Measurements from ENCODE around the gene MRPL33. TPM values are rescaled to one million over a fixed set of nuclear protein-coding genes. Genes with fewer than 3 reads are reported as not detected.

The MRPL33 gene
- total RNA-seq, 1 donor: 105 TPM

DNA sequence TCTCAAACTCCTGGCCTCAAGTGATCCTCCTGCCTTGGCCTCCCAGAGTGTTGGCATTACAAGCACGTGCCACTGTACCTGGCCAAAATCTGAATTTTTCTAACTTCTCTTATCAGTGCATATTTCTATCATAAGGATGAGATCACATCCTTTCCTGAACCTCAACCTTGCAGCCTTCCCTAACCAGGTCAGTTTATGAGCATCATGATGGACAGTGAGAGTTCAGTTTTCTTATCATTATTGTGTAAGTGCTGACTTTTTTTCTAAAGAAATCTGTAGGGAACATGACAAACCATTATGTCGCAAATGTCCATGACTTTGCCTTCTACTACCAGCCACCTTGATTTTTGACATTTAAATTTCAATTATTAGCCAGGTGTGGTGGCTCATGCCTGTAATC is 31.5 kb downstream of the MRPL33 start:
- H3K27me3 ChIP-seq (ENCODE audit: insufficient read depth, low read length): no peaks in the 10 kb centered on the region
- H3K4me3 ChIP-seq (ENCODE audit: insufficient read depth, low read length): no peak overlapping the region
- TF ChIP-seq, protein P1, sequence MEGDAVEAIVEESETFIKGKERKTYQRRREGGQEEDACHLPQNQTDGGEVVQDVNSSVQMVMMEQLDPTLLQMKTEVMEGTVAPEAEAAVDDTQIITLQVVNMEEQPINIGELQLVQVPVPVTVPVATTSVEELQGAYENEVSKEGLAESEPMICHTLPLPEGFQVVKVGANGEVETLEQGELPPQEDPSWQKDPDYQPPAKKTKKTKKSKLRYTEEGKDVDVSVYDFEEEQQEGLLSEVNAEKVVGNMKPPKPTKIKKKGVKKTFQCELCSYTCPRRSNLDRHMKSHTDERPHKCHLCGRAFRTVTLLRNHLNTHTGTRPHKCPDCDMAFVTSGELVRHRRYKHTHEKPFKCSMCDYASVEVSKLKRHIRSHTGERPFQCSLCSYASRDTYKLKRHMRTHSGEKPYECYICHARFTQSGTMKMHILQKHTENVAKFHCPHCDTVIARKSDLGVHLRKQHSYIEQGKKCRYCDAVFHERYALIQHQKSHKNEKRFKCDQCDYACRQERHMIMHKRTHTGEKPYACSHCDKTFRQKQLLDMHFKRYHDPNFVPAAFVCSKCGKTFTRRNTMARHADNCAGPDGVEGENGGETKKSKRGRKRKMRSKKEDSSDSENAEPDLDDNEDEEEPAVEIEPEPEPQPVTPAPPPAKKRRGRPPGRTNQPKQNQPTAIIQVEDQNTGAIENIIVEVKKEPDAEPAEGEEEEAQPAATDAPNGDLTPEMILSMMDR (IDR thresholded peaks at IDR 0.05; ENCODE audit: extremely low read depth, low read depth, low read length): no peak
- peaks cover 7% of the 10 kb centered on the region for H3K79me2 ChIP-seq (ENCODE audit: insufficient read depth, low read length)
- peaks cover 37% of the 10 kb centered on the region for H3K4me1 ChIP-seq (ENCODE audit: insufficient read depth, low read length)
- no peak overlapping the region for H2AFZ ChIP-seq (ENCODE audit: low read length)
- H4K20me1 ChIP-seq (ENCODE audit: insufficient read depth, low read length): no peaks in the 10 kb centered on the region
- H3K9me3 ChIP-seq (ENCODE audit: low read depth, low read length): no peaks in the 10 kb centered on the region
- no peak overlapping the region for H3K4me2 ChIP-seq (ENCODE audit: insufficient read depth, low read length)
- peak overlapping the region; percentile 56 for H3K27ac ChIP-seq (ENCODE audit: low read depth, low read length)
- H3K36me3 ChIP-seq (ENCODE audit: insufficient read depth, low read length): no peaks in the 10 kb centered on the region
- DNase-seq (ENCODE audit: insufficient read length, low spot score, missing footprints): no peak

- TF ChIP-seq, protein P1 (IDR thresholded peaks at IDR 0.05; ENCODE audit: extremely low read depth, low read depth, low read length): no peak
- H3K79me2 ChIP-seq (ENCODE audit: insufficient read depth, low read length): peaks cover 7% of the 10 kb centered on the region
- no peak for DNase-seq (ENCODE audit: insufficient read length, low spot score, missing footprints)
- no peaks in the 10 kb centered on the region for H3K27me3 ChIP-seq (ENCODE audit: insufficient read depth, low read length)
- H2AFZ ChIP-seq (ENCODE audit: low read length): no peak overlapping the region
- no peaks in the 10 kb centered on the region for H3K36me3 ChIP-seq (ENCODE audit: insufficient read depth, low read length)
- H3K27ac ChIP-seq (ENCODE audit: low read depth, low read length): peak overlapping the region; percentile 56
- H3K4me2 ChIP-seq (ENCODE audit: insufficient read depth, low read length): no peak overlapping the region
- no peaks in the 10 kb centered on the region for H3K9me3 ChIP-seq (ENCODE audit: low read depth, low read length)
- peaks cover 31% of the 10 kb centered on the region for H3K4me1 ChIP-seq (ENCODE audit: insufficient read depth, low read length)
- H3K4me3 ChIP-seq (ENCODE audit: insufficient read depth, low read length): no peak overlapping the region
- no peaks in the 10 kb centered on the region for H4K20me1 ChIP-seq (ENCODE audit: insufficient read depth, low read length)
These were observed 32.6 kb downstream of the MRPL33 start for GRCh38 chr2:27804146-27804545.

GRCh38 chr2:27805180-27805579 is 33.7 kb downstream of the MRPL33 start:
- TF ChIP-seq, protein P1 (IDR thresholded peaks at IDR 0.05; ENCODE audit: extremely low read depth, low read depth, low read length): no peak
- H3K9me3 ChIP-seq (ENCODE audit: low read depth, low read length): no peaks in the 10 kb centered on the region
- H3K79me2 ChIP-seq (ENCODE audit: insufficient read depth, low read length): peaks cover 7% of the 10 kb centered on the region

GRCh38 chr2:27806311-27807059 is 35.0 kb downstream of the MRPL33 start:
- H3K27me3 ChIP-seq (ENCODE audit: insufficient read depth, low read length): no peaks in the 10 kb centered on the region
- H3K4me3 ChIP-seq (ENCODE audit: insufficient read depth, low read length): no peak overlapping the region
- no peak overlapping the region for H3K4me2 ChIP-seq (ENCODE audit: insufficient read depth, low read length)
- TF ChIP-seq, protein P1 (IDR thresholded peaks at IDR 0.05; ENCODE audit: extremely low read depth, low read depth, low read length): no peak
- DNase-seq (ENCODE audit: insufficient read length, low spot score, missing footprints): no peak
- H3K4me1 ChIP-seq (ENCODE audit: insufficient read depth, low read length): peaks cover 34% of the 10 kb centered on the region
- no peaks in the 10 kb centered on the region for H3K36me3 ChIP-seq (ENCODE audit: insufficient read depth, low read length)
- no peaks in the 10 kb centered on the region for H3K9me3 ChIP-seq (ENCODE audit: low read depth, low read length)
- no peaks in the 10 kb centered on the region for H4K20me1 ChIP-seq (ENCODE audit: insufficient read depth, low read length)
- H2AFZ ChIP-seq (ENCODE audit: low read length): no peak overlapping the region
- no peak overlapping the region for H3K27ac ChIP-seq (ENCODE audit: low read depth, low read length)
- H3K79me2 ChIP-seq (ENCODE audit: insufficient read depth, low read length): peaks cover 2% of the 10 kb centered on the region

More at GRCh38 chr2:27805180-27805579, 33.7 kb downstream of the MRPL33 start:
- H3K27ac ChIP-seq (ENCODE audit: low read depth, low read length): no peak overlapping the region
- H3K4me3 ChIP-seq (ENCODE audit: insufficient read depth, low read length): no peak overlapping the region
- H3K4me2 ChIP-seq (ENCODE audit: insufficient read depth, low read length): no peak overlapping the region
- DNase-seq (ENCODE audit: insufficient read length, low spot score, missing footprints): no peak
- peaks cover 34% of the 10 kb centered on the region for H3K4me1 ChIP-seq (ENCODE audit: insufficient read depth, low read length)
- no peaks in the 10 kb centered on the region for H4K20me1 ChIP-seq (ENCODE audit: insufficient read depth, low read length)
- H3K27me3 ChIP-seq (ENCODE audit: insufficient read depth, low read length): no peaks in the 10 kb centered on the region
- no peaks in the 10 kb centered on the region for H3K36me3 ChIP-seq (ENCODE audit: insufficient read depth, low read length)
- no peak overlapping the region for H2AFZ ChIP-seq (ENCODE audit: low read length)
